H9 (cell line): ENCODE measurements around the gene C4orf46. TPM values are rescaled to one million over a fixed set of nuclear protein-coding genes. Genes with fewer than 3 reads are reported as not detected.

ENCODE experiments used
- DNase-seq: peaks from one replicate; pipeline ENCODE4 v3.0.0-alpha.2; 2017
- H2AFZ ChIP-seq: one replicate; pipeline ENCODE4 v1.6.1; 2013; ENCODE audit warnings: mild to moderate bottlenecking, low read length, control low read depth, moderate library complexity
- H2AK5ac ChIP-seq: 2 replicates; pipeline ENCODE4 v1.6.1; 2013; ENCODE audit warnings: low read length, control low read depth, mixed read lengths; ENCODE audit not compliant: insufficient read length
- H2BK120ac ChIP-seq: one replicate; pipeline ENCODE4 v1.6.1; 2013; ENCODE audit warnings: low read depth, mild to moderate bottlenecking, low read length, control low read depth, inconsistent platforms; ENCODE audit not compliant: poor library complexity, severe bottlenecking
- H2BK12ac ChIP-seq: 2 replicates; pipeline ENCODE4 v1.6.1; 2013; ENCODE audit warnings: low read length, control low read depth, mixed read lengths, low read depth; ENCODE audit not compliant: insufficient read length
- H2BK15ac ChIP-seq: 2 replicates; pipeline ENCODE4 v1.6.1; 2013; ENCODE audit warnings: low read depth, low read length, control low read depth
- H2BK20ac ChIP-seq: one replicate; pipeline ENCODE4 v1.6.1; 2013; ENCODE audit warnings: low read depth, mild to moderate bottlenecking, low read length, control low read depth, inconsistent platforms; ENCODE audit not compliant: poor library complexity, severe bottlenecking
- H2BK5ac ChIP-seq: 2 replicates; pipeline ENCODE4 v1.6.1; 2013; ENCODE audit warnings: low read length, control low read depth, mixed read lengths; ENCODE audit not compliant: insufficient read length
- H3K14ac ChIP-seq: 2 replicates; pipeline ENCODE4 v1.6.1; 2013; ENCODE audit warnings: low read length, control low read depth; ENCODE audit not compliant: insufficient read depth
- H3K18ac ChIP-seq: 2 replicates; pipeline ENCODE4 v1.6.1; 2013; ENCODE audit warnings: low read depth, mild to moderate bottlenecking, mixed read lengths, low read length, control low read depth; ENCODE audit not compliant: insufficient read length
- H3K23ac ChIP-seq: 2 replicates; pipeline ENCODE4 v1.6.1; 2013; ENCODE audit warnings: low read length, control low read depth, mixed read lengths, low read depth; ENCODE audit not compliant: insufficient read length
- H3K23me2 ChIP-seq: 2 replicates; pipeline ENCODE4 v1.6.1; 2013; ENCODE audit warnings: low read depth, mild to moderate bottlenecking, mixed read lengths, low read length, control low read depth; ENCODE audit not compliant: insufficient read length, poor library complexity, severe bottlenecking
- H3K27ac ChIP-seq: 2 replicates; pipeline ENCODE4 v1.5.1; 2013; ENCODE audit warnings: low read length, control low read depth, mixed read lengths, low read depth; ENCODE audit not compliant: insufficient read length
- H3K27me3 ChIP-seq: 2 replicates; pipeline ENCODE4 v1.6.1; 2013; ENCODE audit warnings: low read length, control low read depth, inconsistent platforms; ENCODE audit not compliant: insufficient read depth
- H3K4ac ChIP-seq: 2 replicates; pipeline ENCODE4 v1.6.1; 2013; ENCODE audit warnings: low read depth, mild to moderate bottlenecking, control low read depth, inconsistent platforms, low read length, moderate library complexity
- H3K4me1 ChIP-seq: 2 replicates; pipeline ENCODE4 v1.6.1; 2013; ENCODE audit warnings: low read length, control low read depth, inconsistent platforms; ENCODE audit not compliant: insufficient read depth
- H3K4me2 ChIP-seq: 2 replicates; pipeline ENCODE4 v1.6.1; 2013; ENCODE audit warnings: low read length, control low read depth, mixed read lengths; ENCODE audit not compliant: insufficient read length, insufficient read depth
- H3K56ac ChIP-seq: 2 replicates; pipeline ENCODE4 v1.6.1; 2013; ENCODE audit warnings: low read depth, mild to moderate bottlenecking, mixed read lengths, low read length, control low read depth; ENCODE audit not compliant: insufficient read length
- H3K79me1 ChIP-seq: 2 replicates; pipeline ENCODE4 v1.6.1; 2013; ENCODE audit warnings: low read depth, mild to moderate bottlenecking, moderate library complexity, low read length, control low read depth, inconsistent platforms; ENCODE audit not compliant: insufficient read depth, poor library complexity, severe bottlenecking
- H3K79me2 ChIP-seq: 2 replicates; pipeline ENCODE4 v1.6.1; 2013; ENCODE audit warnings: low read length, control low read depth, inconsistent platforms; ENCODE audit not compliant: insufficient read depth
- H3K9ac ChIP-seq: 2 replicates; pipeline ENCODE4 v1.6.1; 2013; ENCODE audit warnings: low read length, control low read depth, mixed read lengths; ENCODE audit not compliant: insufficient read length; ENCODE audit errors: extremely low read depth
- H3K9me3 ChIP-seq: one replicate; pipeline ENCODE4 v1.6.1; 2013; ENCODE audit warnings: low read depth, low read length, inconsistent platforms; ENCODE audit not compliant: control insufficient read depth
- H3T11ph ChIP-seq: one replicate; pipeline ENCODE4 v1.6.1; 2013; ENCODE audit warnings: mild to moderate bottlenecking, low read length, control low read depth, inconsistent platforms
- H4K20me1 ChIP-seq: one replicate; pipeline ENCODE4 v1.6.1; 2013; ENCODE audit not compliant: control insufficient read depth, insufficient read length, insufficient read depth
- H4K5ac ChIP-seq: 2 replicates; pipeline ENCODE4 v1.6.1; 2013; ENCODE audit warnings: low read depth, mild to moderate bottlenecking, mixed read lengths, low read length, control low read depth; ENCODE audit not compliant: insufficient read length
- H4K8ac ChIP-seq: replicated peaks from 2 replicates; pipeline ENCODE4 v1.6.1; 2013; ENCODE audit warnings: low read length, control low read depth, mixed read lengths, low read depth; ENCODE audit not compliant: insufficient read length
- H4K91ac ChIP-seq: 2 replicates; pipeline ENCODE4 v1.6.1; 2013; ENCODE audit warnings: low read depth, mild to moderate bottlenecking, moderate library complexity, mixed read lengths, low read length, control low read depth; ENCODE audit not compliant: insufficient read length
- H3K27ac Mint-ChIP-seq, 3 experiments: 2 replicates in 2 of 3; 3 replicates in 1 of 3; pipeline ENCODE4 v1.8.0; 2020 to 2021; ENCODE audit warnings: mixed read lengths in 3 of 3, mild to moderate bottlenecking in 1 of 3, moderate library complexity in 1 of 3
- H3K27me3 Mint-ChIP-seq: 2 replicates; pipeline ENCODE4 v1.8.0; 2021; ENCODE audit warnings: low read depth, mild to moderate bottlenecking, moderate library complexity, mixed read lengths
- H3K36me3 Mint-ChIP-seq, 3 experiments: 2 replicates in 2 of 3; 3 replicates in 1 of 3; pipeline ENCODE4 v1.8.0; 2020 to 2021; ENCODE audit warnings: low read depth in 3 of 3, mixed read lengths in 3 of 3; ENCODE audit not compliant: insufficient read depth in 1 of 3
- H3K4me1 Mint-ChIP-seq, 2 experiments: 2 replicates each; pipeline ENCODE4 v1.8.0; 2020; ENCODE audit warnings: mixed read lengths in 2 of 2
- H3K4me3 Mint-ChIP-seq, 2 experiments: 2 replicates in 1 of 2; 3 replicates in 1 of 2; pipeline ENCODE4 v1.8.0; 2020 to 2021; ENCODE audit warnings: mild to moderate bottlenecking in 2 of 2, mixed read lengths in 2 of 2, moderate library complexity in 1 of 2
- H3K9me3 Mint-ChIP-seq, 2 experiments: 2 replicates in 1 of 2; 3 replicates in 1 of 2; pipeline ENCODE4 v1.8.0; 2020; ENCODE audit warnings: mild to moderate bottlenecking in 2 of 2, mixed read lengths in 2 of 2, moderate library complexity in 1 of 2
- WGBS: extraction: QIAGEN DNeasy Blood & Tissue Kit; methylation state at CpG from one replicate; pipeline ENCODE4 v1.1.7; 2013; ENCODE audit warnings: missing lambda C conversion rate, low lambda C conversion rate, mixed read lengths; ENCODE audit not compliant: insufficient read length; ENCODE audit errors: extremely low coverage; 5-methylcytosine and 5-hydroxymethylcytosine counted together
- total RNA-seq: library from RNA; stranded (reverse); gene quantifications from 2 replicates; pipeline ENCODE4 v1.2.1, GENCODE V29; 2021
- TF ChIP-seq, protein P1 (sequence below): fragments of 200-600 bp; sonication (generic); conservative IDR thresholded peaks from 3 replicates; pipeline ENCODE4 v1.8.0; 2021; ENCODE audit warnings: antibody characterized with exemption, mild to moderate bottlenecking

C4orf46 gene
- total RNA-seq, 1 experiment from 2014 or later: 19.6 TPM

DNA sequence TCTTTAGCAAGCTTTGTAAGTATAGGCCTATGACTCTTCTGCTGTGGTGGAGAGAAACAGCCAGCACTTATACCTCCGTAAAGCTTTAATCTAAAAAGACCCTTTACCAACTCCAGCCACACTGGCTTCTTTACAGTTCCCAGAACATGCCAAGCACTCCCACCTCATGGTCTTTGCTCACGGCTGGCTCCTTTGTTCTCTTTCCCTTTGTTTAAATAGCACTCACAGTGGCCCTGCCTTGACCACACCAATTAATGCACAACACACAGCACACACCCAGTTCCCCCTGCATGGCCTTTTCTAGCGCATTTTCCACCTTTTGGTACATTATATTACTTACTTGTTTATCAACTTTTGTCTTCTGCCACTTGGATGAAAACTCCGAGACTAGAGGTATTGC is 32.6 kb upstream of the C4orf46 start:
- Histone ChIP-seq H2AK5ac (no peak overlapping the region), H4K91ac (no peak overlapping the region)
- H3K36me3 Mint-ChIP-seq: peaks cover 0 to 26% (median 16%) of the 10 kb centered on the region in 3 experiments; a peak in 5 of 7 replicates

More for the DNA sequence above, 32.6 kb upstream of the C4orf46 start:
- Mint-ChIP-seq H3K9me3 (no peaks in the 10 kb centered on the region), H3K27me3 (no peaks in the 10 kb centered on the region), H3K4me3 (no peak overlapping the region), H3K27ac (no peak overlapping the region; a peak in 1 of 7 replicates), H3K4me1 (peaks cover 4 to 8% of the 10 kb centered on the region in 2 experiments; a peak in 3 of 4 replicates)
- Histone ChIP-seq H3K23me2 (no peaks in the 10 kb centered on the region), H2BK120ac (no peak overlapping the region), H2BK5ac (no peak overlapping the region), H4K8ac (no peak overlapping the region), H3K4me1 (no peaks in the 10 kb centered on the region), H3K18ac (no peak overlapping the region), H3K14ac (no peak overlapping the region), H3T11ph (no peak overlapping the region), H4K5ac (no peak overlapping the region), H3K9me3 (no peaks in the 10 kb centered on the region), H3K79me2 (no peaks in the 10 kb centered on the region), H3K23ac (no peak overlapping the region), H3K27ac (no peak overlapping the region), H3K56ac (no peak overlapping the region), H3K4ac (no peak overlapping the region), H4K20me1 (no peaks in the 10 kb centered on the region), H3K9ac (no peak overlapping the region), H3K27me3 (no peaks in the 10 kb centered on the region), H2AFZ (no peak overlapping the region), H3K4me2 (no peak overlapping the region), H2BK20ac (no peak overlapping the region), H3K79me1 (no peaks in the 10 kb centered on the region), H2BK15ac (no peak overlapping the region), H2BK12ac (no peak overlapping the region)
- WGBS: no CpG with 5 or more reads among the region's 4 CpGs
- DNase-seq: no peak
- TF ChIP-seq, protein P1, sequence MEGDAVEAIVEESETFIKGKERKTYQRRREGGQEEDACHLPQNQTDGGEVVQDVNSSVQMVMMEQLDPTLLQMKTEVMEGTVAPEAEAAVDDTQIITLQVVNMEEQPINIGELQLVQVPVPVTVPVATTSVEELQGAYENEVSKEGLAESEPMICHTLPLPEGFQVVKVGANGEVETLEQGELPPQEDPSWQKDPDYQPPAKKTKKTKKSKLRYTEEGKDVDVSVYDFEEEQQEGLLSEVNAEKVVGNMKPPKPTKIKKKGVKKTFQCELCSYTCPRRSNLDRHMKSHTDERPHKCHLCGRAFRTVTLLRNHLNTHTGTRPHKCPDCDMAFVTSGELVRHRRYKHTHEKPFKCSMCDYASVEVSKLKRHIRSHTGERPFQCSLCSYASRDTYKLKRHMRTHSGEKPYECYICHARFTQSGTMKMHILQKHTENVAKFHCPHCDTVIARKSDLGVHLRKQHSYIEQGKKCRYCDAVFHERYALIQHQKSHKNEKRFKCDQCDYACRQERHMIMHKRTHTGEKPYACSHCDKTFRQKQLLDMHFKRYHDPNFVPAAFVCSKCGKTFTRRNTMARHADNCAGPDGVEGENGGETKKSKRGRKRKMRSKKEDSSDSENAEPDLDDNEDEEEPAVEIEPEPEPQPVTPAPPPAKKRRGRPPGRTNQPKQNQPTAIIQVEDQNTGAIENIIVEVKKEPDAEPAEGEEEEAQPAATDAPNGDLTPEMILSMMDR: no peak
